ENCODE data around the gene SAP30L. TPM values are rescaled to one million over a fixed set of nuclear protein-coding genes. Genes with fewer than 3 reads are reported as not detected.

Gene SAP30L
- total and polyA plus RNA-seq, 2 of the 4 experiments (the other 2 are of a cell fraction), result 9.7 to 17.6 TPM

GRCh38 chr5:154410008-154410407, 35.8 kb upstream of the SAP30L start:
- Histone ChIP-seq H3K4ac (ENCODE audit: low read depth, low read length) (no peak overlapping the region), H2AK9ac (replicated peaks; ENCODE audit: low read depth, low read length, poor library complexity) (no peak overlapping the region), H2BK120ac (ENCODE audit: low read depth, low read length) (no peak overlapping the region), H3K36me3 (ENCODE audit: control insufficient read depth, insufficient read depth, low read length) (peaks cover 26% of the 10 kb centered on the region), H2BK20ac (ENCODE audit: low read depth, low read length) (no peak overlapping the region), H3K27me3 (ENCODE audit: control insufficient read depth, insufficient read depth, low read length) (no peaks in the 10 kb centered on the region), H4K5ac (ENCODE audit: low read depth, low read length) (no peak overlapping the region), H3K27ac (ENCODE audit: insufficient read depth, low read length) (no peak overlapping the region), H3K79me1 (ENCODE audit: low read depth in 1 of 2, low read length in 2 of 2) (peaks cover 0 to 9% of the 10 kb centered on the region in 2 experiments; a peak in 2 of 4 replicates), H2BK5ac (ENCODE audit: low read depth, low read length, poor library complexity, severe bottlenecking) (no peak overlapping the region), H2AK5ac (ENCODE audit: low read depth, low read length) (no peak overlapping the region), H3K9me1 (ENCODE audit: insufficient read depth, low read length) (peaks cover 3% of the 10 kb centered on the region; the same call in 1 of the 2 replicates), H3K4me3 (ENCODE audit: insufficient read depth, low read depth, low read length) (no peak overlapping the region), H3K18ac (ENCODE audit: low read depth, low read length) (no peak overlapping the region), H2AFZ (replicated peaks; ENCODE audit: low read length, poor library complexity) (no peak overlapping the region), H3K56ac (ENCODE audit: extremely low read depth, insufficient read depth, low read length) (no peak overlapping the region), H3K9me3 (ENCODE audit: control insufficient read depth, insufficient read depth, low read length) (no peaks in the 10 kb centered on the region), H3K4me1 (ENCODE audit: control insufficient read depth, insufficient read depth, low read length) (peaks cover 2% of the 10 kb centered on the region; the same call in 1 of the 2 replicates), H4K8ac (ENCODE audit: low read depth in 2 of 2, low read length in 2 of 2) (no peak overlapping the region), H2BK15ac (ENCODE audit: low read depth, low read length) (no peak overlapping the region), H3K9ac (ENCODE audit: low read depth, low read length) (no peak overlapping the region), H4K91ac (ENCODE audit: insufficient read depth, low read depth, low read length) (no peak overlapping the region), H3K23ac (ENCODE audit: low read depth, low read length) (no peak overlapping the region), H3K4me2 (ENCODE audit: low read depth, low read length) (no peak overlapping the region), H3K14ac (replicated peaks; ENCODE audit: low read depth, low read length) (no peak overlapping the region), H4K20me1 (ENCODE audit: insufficient read depth, low read length) (no peaks in the 10 kb centered on the region)
- no peak for DNase-seq
- BruUV-seq (replicated peaks), result no TSS peak
- in situ Hi-C loops (cut with MboI; ENCODE audit: low sequenced_read_pairs) (no loop called here), dilution Hi-C loops (cut with HindIII; ENCODE audit: low sequenced_read_pairs, unreplicated experiment) (no loop called here), intact Hi-C loops (cut with micrococcal nuclease) (no loop called here)
- ChIA-PET CTCF (no interaction called here), POLR2A (ENCODE audit: unreplicated experiment) (no interaction called here)
- TF ChIP-seq POLR2A (IDR thresholded peaks at IDR 0.05; ENCODE audit: low read depth, low read length), result no peak
- no peak for TF ChIP-seq MXI1 (IDR thresholded peaks at IDR 0.05; ENCODE audit: borderline replicate concordance, low read depth, low read length)
- no peak for TF ChIP-seq MAFK (IDR thresholded peaks at IDR 0.05; ENCODE audit: low read depth, low read length)
- TF ChIP-seq BHLHE40 (IDR thresholded peaks at IDR 0.05; ENCODE audit: low read depth, low read length), result no peak
- TF ChIP-seq CHD1 (IDR thresholded peaks at IDR 0.05; ENCODE audit: low read depth, low read length), result no peak
- TF ChIP-seq, protein P1, sequence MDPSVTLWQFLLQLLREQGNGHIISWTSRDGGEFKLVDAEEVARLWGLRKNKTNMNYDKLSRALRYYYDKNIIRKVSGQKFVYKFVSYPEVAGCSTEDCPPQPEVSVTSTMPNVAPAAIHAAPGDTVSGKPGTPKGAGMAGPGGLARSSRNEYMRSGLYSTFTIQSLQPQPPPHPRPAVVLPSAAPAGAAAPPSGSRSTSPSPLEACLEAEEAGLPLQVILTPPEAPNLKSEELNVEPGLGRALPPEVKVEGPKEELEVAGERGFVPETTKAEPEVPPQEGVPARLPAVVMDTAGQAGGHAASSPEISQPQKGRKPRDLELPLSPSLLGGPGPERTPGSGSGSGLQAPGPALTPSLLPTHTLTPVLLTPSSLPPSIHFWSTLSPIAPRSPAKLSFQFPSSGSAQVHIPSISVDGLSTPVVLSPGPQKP (IDR thresholded peaks at IDR 0.05; ENCODE audit: borderline replicate concordance, low read depth, low read length), result no peak
- TF ChIP-seq CEBPB (IDR thresholded peaks at IDR 0.05; ENCODE audit: low read depth, low read length), result no peak
- no peak for TF ChIP-seq RFX5 (IDR thresholded peaks at IDR 0.05; ENCODE audit: low read depth, low read length)
- no peak for TF ChIP-seq RAD21 (IDR thresholded peaks at IDR 0.05; ENCODE audit: low read length)
- TF ChIP-seq NFE2L2 (IDR thresholded peaks at IDR 0.05; ENCODE audit: low read depth, low read length), result no peak
- no peak for TF ChIP-seq USF2 (IDR thresholded peaks at IDR 0.05; ENCODE audit: low read depth, low read length)
- TF ChIP-seq FOS (IDR thresholded peaks at IDR 0.05; ENCODE audit: low read depth, low read length), result no peak
- TF ChIP-seq RCOR1 (IDR thresholded peaks at IDR 0.05; ENCODE audit: insufficient replicate concordance, low read length), result no peak
- TF ChIP-seq, protein P2, sequence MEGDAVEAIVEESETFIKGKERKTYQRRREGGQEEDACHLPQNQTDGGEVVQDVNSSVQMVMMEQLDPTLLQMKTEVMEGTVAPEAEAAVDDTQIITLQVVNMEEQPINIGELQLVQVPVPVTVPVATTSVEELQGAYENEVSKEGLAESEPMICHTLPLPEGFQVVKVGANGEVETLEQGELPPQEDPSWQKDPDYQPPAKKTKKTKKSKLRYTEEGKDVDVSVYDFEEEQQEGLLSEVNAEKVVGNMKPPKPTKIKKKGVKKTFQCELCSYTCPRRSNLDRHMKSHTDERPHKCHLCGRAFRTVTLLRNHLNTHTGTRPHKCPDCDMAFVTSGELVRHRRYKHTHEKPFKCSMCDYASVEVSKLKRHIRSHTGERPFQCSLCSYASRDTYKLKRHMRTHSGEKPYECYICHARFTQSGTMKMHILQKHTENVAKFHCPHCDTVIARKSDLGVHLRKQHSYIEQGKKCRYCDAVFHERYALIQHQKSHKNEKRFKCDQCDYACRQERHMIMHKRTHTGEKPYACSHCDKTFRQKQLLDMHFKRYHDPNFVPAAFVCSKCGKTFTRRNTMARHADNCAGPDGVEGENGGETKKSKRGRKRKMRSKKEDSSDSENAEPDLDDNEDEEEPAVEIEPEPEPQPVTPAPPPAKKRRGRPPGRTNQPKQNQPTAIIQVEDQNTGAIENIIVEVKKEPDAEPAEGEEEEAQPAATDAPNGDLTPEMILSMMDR (conservative IDR thresholded peaks at IDR 0.05; ENCODE audit: low read depth, low read length), result no peak
- TF ChIP-seq MAZ (IDR thresholded peaks at IDR 0.05; ENCODE audit: borderline replicate concordance, low read depth, low read length), result no peak
- TF ChIP-seq SMC3 (IDR thresholded peaks at IDR 0.05; ENCODE audit: low read depth, low read length), result no peak
- no peak for ATAC-seq (ENCODE audit: low read depth)

Measured in IMR-90 (cell line).